ENCODE data around the gene PANK1. TPM values are rescaled to one million over a fixed set of nuclear protein-coding genes. Genes with fewer than 3 reads are reported as not detected.

The PANK1 gene
- total RNA-seq, 1 experiment from 2014 or later = 24.9 TPM

- peak overlapping the region; percentile 34 for H3K27ac Mint-ChIP-seq
- CTCF ChIA-PET = no interaction called here
- TF ChIP-seq JUN (CRISPR knock-in tag; IDR thresholded peaks at IDR 0.05) (no peak), ZNF423 (CRISPR knock-in tag; IDR thresholded peaks at IDR 0.05) (no peak), TCF7 (CRISPR knock-in tag; IDR thresholded peaks at IDR 0.05; ENCODE audit: low read depth) (no peak), ERG (CRISPR knock-in tag; IDR thresholded peaks at IDR 0.05) (no peak), TP53 (CRISPR knock-in tag; IDR thresholded peaks at IDR 0.05) (no peak), E2F4 (CRISPR knock-in tag; IDR thresholded peaks at IDR 0.05; ENCODE audit: borderline replicate concordance, low read depth) (no peak), SOX15 (CRISPR knock-in tag; IDR thresholded peaks at IDR 0.05) (no peak), E2F1 (CRISPR knock-in tag; IDR thresholded peaks at IDR 0.05) (no peak), SP1 (CRISPR knock-in tag; conservative IDR thresholded peaks at IDR 0.05) (no peak), ZNF416 (CRISPR knock-in tag; IDR thresholded peaks at IDR 0.05) (no peak), ZNF396 (CRISPR knock-in tag; IDR thresholded peaks at IDR 0.05; ENCODE audit: borderline replicate concordance) (no peak), ZNF263 (CRISPR knock-in tag; IDR thresholded peaks at IDR 0.05; ENCODE audit: low read depth) (no peak)
- TF ChIP-seq, protein P1, sequence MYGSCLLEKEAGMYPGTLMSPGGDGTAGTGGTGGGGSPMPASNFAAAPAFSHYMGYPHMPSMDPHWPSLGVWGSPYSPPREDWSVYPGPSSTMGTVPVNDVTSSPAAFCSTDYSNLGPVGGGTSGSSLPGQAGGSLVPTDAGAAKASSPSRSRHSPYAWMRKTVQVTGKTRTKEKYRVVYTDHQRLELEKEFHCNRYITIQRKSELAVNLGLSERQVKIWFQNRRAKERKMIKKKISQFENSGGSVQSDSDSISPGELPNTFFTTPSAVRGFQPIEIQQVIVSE (CRISPR knock-in tag; IDR thresholded peaks at IDR 0.05; ENCODE audit: borderline replicate concordance) = no peak
- TF ChIP-seq, protein P2, sequence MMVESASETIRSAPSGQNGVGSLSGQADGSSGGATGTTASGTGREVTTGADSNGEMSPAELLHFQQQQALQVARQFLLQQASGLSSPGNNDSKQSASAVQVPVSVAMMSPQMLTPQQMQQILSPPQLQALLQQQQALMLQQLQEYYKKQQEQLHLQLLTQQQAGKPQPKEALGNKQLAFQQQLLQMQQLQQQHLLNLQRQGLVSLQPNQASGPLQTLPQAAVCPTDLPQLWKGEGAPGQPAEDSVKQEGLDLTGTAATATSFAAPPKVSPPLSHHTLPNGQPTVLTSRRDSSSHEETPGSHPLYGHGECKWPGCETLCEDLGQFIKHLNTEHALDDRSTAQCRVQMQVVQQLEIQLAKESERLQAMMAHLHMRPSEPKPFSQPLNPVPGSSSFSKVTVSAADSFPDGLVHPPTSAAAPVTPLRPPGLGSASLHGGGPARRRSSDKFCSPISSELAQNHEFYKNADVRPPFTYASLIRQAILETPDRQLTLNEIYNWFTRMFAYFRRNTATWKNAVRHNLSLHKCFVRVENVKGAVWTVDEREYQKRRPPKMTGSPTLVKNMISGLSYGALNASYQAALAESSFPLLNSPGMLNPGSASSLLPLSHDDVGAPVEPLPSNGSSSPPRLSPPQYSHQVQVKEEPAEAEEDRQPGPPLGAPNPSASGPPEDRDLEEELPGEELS (CRISPR knock-in tag; IDR thresholded peaks at IDR 0.05) = no peak
- TF ChIP-seq, protein P3, sequence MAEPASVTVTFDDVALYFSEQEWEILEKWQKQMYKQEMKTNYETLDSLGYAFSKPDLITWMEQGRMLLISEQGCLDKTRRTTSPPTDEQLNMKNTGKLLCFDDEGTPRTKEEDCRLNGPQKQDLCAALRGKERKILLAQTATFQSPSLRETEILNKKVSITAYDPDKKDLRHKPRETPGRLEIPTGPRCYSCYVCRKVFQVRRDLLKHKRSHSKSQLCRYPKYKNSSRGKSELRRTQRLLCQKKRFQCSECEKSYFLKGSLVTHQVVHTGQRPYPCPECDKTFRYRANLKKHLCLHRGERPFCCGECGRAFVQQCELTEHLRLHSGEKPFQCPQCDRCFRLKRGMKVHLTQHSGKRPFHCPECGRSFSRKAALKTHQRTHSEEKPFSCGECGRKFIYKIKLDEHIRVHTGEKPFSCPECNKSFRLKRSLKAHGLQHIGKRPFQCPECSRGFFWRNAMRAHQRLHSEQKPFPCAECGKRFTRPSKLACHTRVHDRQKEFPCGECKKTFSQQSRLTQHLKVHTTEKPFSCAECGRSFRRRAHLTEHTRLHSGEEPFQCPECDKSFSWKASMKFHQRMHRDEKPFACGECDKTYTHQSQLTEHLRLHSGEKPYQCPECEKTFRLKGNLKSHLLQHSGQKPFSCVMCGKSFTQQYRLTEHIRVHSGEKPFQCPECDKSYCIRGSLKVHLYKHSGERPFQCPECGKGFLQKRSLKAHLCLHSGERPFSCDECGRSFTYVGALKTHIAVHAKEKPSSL (CRISPR knock-in tag; conservative IDR thresholded peaks at IDR 0.05) = no peak
- no peak overlapping the region for H3K4me3 Mint-ChIP-seq
- H3K36me3 Mint-ChIP-seq = peaks cover 2% of the 10 kb centered on the region
- POLR2A ChIA-PET = no interaction called here
- DNase-seq (ENCODE audit: low spot score) (no peak), ATAC-seq (no peak)
- H3K27me3 Mint-ChIP-seq (ENCODE audit: low read depth) = no peaks in the 10 kb centered on the region
- H3K4me1 Mint-ChIP-seq = peaks cover 35% of the 10 kb centered on the region
- H3K9me3 Mint-ChIP-seq = no peaks in the 10 kb centered on the region
Measured at GRCh38 chr10:89642193-89642592, 2.8 kb downstream of the PANK1 start.

DNA sequence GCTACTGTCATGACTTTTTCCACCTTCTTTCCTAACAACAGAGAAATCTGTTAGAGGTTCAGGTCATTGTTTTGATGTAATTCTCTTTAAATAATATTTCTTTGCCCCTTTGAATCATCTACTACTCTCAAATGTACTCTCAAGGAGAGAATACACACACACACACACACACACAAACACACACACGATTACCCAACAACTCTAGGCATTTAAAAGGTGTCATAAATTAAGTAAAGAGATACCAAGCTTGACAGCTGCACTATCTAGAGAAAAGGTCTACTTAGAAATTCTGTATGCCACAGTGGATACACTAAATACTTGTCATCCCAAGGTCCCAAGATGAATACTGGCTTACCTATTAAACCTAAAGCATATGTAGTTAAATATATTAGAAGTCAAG is 4.8 kb downstream of the PANK1 start:
- POLR2A ChIA-PET = no interaction called here
- ATAC-seq = no peak
- peaks cover 18% of the 10 kb centered on the region for H3K4me1 Mint-ChIP-seq
- H3K4me3 Mint-ChIP-seq = no peak overlapping the region
- no peak overlapping the region for H3K27ac Mint-ChIP-seq
- H3K9me3 Mint-ChIP-seq = no peaks in the 10 kb centered on the region
- DNase-seq (ENCODE audit: low spot score) = no peak
- no peaks in the 10 kb centered on the region for H3K27me3 Mint-ChIP-seq (ENCODE audit: low read depth)
- CTCF ChIA-PET = no interaction called here
- no peak for TF ChIP-seq MLX (CRISPR knock-in tag; IDR thresholded peaks at IDR 0.05)
- no peak for TF ChIP-seq NR1H2 (CRISPR knock-in tag; IDR thresholded peaks at IDR 0.05)
- TF ChIP-seq ETV6 (CRISPR knock-in tag; IDR thresholded peaks at IDR 0.05) = no peak
- TF ChIP-seq, protein P1 (CRISPR knock-in tag; IDR thresholded peaks at IDR 0.05; ENCODE audit: borderline replicate concordance) = no peak
- TF ChIP-seq ZNF416 (CRISPR knock-in tag; IDR thresholded peaks at IDR 0.05) = no peak
- TF ChIP-seq ESRRA (CRISPR knock-in tag; IDR thresholded peaks at IDR 0.05; ENCODE audit: borderline replicate concordance) = no peak
- TF ChIP-seq ZNF512 (CRISPR knock-in tag; IDR thresholded peaks at IDR 0.05; ENCODE audit: borderline replicate concordance) = no peak
- H3K36me3 Mint-ChIP-seq = peaks cover 7% of the 10 kb centered on the region
